CD4-positive, alpha-beta T cell treated with Interferon alpha-2 for 1 hour (primary cell): ENCODE measurements around the gene LIN7A.
"Not testable (repeated sequence)": the region's sequence is repeated elsewhere in the genome, so short reads cannot be mapped to it uniquely, and the experiment has no call there.

Experiments
- DNase-seq, 2 donors: peaks; one replicate each; pipeline ENCODE4 v3.0.0-alpha.2; 2020 to 2022

Gene LIN7A

DNA sequence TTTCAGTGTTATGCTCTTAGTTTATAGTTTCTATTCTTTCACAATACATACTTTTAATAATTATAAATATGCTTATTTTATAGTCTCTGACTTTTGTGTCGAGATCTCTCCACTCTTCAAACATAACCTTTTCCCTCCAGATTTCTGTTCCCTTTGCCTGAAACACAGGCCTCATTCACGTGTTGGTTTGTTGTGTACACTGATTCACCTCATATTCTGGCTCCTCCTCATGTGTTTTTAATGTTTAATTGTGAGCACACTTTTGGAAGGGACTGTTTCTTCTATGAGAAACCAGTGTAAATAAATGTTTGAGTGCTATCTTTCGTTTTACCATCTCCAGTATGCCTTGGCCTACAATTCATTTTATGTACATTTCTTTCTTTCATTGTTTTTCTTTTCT is 20.1 kb downstream of the LIN7A start:
- no peak for DNase-seq

DNA sequence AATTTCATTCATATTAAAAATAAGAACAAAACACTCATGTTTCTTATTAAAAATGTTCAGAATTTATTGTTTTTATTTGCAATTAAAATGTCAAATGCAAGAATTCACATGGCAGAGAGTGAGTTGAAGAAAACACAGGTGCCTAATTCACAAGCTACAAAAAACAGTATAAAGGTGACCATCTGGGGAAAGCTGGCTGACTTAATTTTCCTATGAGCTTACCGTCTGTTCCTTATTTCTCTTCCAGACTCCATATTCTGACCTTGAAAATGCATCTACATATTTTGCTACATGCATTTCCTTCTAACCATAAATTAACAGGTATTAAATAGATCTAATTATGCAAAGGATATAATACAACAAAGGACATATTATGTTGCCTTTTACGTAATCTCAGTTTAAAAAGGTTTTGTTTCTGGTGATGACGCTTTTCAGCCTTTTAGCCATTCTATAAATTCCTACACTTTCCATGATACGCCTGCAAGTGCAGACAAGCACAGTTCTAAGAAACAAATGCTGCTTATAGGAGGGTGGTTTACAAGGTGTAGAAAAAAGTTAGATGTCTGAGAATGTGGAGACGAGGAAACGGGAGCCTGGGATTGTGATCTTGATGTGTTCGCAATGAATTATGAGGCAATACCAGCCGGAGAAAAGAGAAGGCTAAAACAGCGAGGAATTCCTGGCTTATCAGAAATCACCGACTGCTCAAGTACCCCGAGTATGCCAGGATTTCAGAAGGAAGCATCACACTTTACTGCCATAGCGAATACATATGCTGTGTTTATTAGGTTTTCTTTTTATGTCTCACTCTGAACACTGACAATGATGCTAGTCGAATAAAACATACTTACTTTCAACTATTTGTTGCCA is 24.6 kb downstream of the LIN7A start:
- no peak for DNase-seq

DNA sequence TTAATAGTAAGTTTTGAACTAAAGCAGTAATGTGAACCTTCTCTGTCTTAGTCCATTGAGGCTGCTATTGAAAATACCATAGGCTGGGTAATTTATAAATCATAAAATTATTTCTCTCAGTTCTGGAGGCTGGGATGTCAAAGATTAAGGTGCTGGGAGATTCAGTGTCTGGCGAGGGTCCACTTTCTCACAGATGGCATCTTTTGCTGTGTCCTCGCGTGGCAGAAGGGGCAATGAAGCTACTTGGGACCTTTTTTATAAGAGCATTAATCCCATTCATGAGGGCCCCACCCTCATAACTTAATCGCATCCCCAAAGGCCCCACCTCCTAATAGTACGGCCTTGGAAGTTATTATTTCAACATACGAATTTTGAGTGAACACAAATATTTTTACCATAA is 28.4 kb downstream of the LIN7A start:
- no peak for DNase-seq

DNA sequence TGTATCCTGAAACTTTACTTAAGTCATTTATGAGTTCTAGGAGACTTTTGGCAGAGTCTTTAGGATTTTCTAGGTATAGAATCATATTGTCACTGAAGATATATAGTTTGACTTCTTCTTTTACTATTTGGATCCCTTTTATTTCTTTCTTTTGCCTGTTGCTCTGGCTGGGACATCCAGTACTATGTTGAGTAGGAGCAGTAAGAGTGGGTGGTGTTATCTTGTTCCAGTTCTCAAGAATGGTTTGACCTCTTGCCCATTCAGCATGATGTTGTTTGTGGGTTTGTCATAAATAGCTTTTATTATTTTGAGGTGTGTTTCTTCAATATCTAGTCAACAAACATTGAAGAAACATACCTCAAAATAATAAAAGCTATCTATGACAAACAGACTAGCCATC is 35.0 kb downstream of the LIN7A start:
- DNase-seq: no peak

DNA sequence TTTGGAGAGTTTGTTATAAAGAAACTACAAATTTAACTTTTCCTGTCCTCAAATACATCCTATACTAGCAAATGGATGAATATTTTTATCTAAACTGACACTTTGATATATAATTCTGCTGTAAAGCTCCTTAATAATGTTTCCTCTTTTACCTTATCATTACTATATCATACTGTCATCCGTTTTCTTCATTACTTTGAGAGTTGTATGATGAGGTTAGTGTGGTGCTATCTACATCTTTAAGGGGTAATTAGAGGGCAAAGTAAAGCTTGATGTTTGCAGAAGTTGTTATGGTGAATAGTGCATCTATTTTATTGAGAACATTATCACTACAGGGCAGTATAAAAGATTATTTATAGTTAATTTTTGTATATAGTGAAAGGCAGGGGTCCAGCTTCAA is 36.1 kb downstream of the LIN7A start:
- DNase-seq: no peak

DNA sequence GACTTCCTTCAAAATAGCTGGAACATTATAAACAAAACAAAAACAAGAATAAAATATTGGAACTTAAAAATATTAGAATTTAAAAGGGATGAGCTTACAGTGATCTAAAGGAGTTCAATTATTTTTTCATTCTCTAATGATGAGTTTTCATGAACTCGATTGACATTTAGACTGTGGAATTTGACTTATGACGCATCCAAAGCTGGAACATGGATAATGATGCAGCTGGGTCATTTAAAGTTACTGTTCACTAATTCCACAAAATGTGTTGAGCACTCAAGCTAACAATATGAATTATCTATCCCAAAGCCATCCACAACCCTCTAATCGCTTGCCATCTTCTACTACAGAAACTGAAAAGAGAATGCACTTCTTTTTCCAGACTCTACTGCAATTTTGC is 42.5 kb downstream of the LIN7A start:
- no peak for DNase-seq

DNA sequence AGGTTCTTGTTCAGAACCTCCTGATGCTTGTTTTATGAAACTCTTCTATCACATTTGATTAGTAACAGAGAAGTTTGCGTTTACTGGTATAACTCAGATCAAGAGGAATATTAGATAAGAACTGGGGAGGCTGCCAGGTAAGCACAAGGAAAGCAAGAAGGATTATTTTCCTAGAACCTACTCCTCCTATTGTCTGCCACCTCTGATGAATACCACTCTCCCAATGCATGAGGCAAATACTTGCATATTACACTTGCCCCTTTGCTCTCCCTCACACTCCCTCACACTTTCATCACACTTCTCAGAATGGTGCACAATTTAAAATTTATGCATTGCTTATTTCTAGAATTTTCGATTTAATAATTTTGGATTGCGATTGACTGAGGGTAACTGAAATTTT is 43.6 kb downstream of the LIN7A start:
- no peak for DNase-seq

DNA sequence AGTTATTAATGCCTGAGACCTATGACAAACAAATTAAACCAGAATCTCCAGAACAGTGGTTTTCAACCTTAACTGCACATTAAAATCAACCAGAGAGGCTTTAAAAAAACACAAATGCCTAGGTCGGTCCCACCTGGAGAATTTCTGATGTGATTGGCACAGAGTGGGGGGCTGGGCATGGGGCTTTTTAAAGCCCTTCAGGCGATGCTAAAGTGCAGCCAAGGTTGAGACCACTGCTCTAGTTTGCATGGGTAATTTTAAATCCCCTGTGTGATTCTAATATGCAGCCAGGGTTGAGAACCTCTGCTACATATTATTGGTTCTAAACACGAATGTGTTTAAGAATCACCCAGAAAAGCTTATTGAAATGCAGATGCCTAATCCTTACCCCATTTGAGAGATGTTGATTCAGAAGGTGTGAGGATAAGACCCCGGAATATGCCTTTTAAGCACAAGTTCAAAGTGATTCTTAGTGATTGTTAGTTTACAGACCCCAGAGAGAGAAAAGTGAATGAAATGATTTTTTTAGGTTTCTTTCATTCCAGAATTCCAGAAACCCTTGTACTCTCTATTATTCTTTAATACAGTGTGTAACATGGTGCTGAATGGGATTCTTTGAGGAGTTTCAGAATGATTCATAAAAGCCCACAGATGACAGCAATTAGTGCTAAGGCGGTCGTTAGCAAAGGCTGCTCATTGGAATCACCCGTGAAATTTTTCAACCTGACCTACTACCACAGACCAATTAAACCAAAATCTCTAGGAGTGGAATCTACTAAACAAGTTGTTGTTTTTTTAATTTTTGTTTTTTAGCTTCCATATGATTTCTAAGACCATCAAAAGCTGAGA is 44.9 kb downstream of the LIN7A start:
- no peak for DNase-seq

DNA sequence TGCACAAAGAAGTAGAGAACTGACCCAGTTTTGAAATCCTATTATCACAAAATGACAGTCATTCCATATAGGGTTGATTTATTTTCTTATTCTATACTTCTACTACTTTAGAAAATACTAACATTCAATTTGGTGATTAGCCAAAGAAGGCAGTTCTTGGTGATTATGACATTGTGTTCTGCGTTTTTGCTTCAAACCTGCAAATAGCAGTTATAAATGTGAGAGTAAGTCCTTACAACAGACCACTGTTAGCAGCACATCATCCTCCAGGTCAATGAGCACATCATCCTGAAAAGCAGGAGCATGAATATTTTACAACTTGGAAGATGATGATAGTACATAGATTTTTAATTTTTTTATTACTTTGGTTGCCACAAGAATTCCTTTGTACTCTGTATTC is 53.1 kb downstream of the LIN7A start:
- DNase-seq: no peak

DNA sequence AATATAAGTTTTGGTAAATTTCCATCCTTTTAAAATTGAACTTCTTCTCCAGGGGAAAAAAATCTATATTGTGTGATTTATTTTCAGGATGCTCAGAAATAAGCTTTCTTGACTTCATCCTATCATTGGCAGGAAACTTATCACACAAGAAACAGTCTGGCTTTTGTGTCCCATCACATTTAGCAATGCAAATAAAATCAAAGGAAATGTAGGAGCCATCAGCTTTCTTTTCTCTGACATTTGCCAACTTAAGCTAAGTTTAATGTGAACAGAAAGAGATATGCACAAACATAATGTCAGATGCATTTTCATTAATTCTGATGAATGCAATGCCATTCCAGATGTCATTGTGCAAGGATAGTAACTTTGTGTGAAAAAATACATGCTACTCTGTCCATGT is 56.6 kb downstream of the LIN7A start:
- no peak for DNase-seq

DNA sequence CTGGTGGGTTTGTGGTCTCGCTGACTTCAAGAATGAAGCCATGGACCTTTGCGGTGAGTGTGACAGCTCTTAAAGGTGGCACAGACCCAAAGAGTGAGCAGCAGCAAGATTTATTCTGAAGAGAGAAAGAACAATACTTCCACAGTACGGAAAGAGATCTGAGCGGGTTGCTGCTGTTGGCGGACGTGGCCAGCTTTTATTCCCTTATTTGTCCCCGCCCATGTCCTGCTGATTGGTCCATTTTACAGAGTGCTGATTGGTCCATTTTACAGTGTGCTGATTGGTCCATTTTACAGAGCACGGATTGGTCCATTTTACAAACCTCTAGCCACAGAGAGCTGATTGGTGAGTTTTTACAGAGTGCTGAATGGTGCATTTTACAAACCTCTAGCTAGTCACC is 59.3 kb downstream of the LIN7A start:
- not testable (repeated sequence) for DNase-seq

DNA sequence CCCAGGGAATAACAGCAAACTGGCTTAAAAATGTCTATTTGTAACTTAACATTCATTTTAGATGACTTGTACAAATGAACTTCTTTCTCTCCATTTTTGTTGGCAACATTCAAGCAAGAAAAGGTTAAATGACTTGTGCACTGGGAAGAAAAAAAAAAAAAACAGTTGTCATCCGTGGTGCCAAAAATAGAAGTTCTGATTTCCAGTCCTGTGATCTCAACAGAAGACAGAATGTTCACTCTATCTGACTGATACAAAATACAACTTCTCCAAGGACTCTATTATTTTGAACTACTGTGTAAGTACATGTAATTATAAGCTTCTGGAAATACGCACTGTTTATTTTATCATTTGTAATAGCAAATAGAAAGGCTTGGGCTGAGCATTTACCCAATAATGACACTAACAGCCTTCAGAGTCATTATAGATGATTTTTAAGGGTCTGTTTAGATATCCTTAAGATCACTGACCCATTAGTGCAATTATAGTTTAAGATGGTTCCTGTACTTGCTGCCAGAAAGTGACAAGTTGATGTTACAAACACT is 59.9 kb downstream of the LIN7A start:
- no peak for DNase-seq

DNA sequence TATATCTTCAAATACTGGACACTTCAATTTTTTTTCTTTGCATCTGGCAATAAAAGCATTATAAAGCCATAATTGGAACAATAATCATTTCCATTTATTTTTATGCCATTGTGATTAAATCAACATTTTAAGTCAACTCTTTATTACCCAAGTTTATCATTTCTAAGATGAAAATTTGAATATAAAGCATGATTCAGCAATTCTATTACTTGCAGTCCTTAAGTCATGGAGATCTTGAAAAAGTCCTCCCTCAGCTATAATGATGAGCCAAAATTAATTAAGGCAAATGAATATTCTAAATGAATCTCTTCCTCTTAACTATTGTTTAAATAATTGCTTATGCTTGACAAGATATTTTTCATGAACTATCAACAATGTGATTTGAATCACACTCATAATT is 65.7 kb downstream of the LIN7A start:
- DNase-seq: no peak

DNA sequence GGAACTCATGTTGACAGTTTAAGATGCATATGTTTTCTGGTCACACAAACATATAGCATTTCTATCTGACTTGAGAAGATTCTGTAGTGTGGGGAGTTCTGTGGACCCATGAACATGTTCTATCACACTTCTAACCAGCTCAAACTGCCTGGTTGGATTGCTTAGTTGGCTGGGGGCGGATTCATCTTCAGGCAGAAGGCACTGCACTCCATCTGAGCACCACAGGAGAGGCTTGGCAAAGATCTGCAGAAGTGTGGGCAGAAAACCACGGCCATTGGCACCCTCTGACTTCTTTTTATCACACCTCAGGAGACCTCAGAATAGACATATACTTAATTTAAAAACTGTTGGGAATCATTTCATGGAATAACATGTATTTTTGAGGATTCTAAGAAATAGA is 68.5 kb downstream of the LIN7A start:
- no peak for DNase-seq

DNA sequence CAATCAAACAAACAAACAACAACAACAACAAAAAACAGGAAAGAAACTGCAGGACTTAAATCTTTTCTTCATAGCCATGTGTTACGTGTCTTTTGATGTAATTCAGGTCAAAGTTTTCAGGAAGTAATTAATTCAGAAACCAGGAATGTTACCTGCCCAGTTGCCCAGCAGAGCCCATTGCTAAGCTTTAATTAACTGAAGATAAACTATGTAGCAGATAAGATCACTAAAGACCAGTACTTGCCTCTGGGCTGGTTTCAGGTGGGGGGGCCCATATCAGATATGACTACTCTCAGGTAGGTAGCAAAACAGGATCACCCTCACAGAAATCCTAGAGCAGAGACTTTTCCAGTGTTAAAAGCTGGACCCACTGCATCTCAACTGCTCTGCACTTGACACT is 69.2 kb downstream of the LIN7A start:
- DNase-seq: no peak

DNA sequence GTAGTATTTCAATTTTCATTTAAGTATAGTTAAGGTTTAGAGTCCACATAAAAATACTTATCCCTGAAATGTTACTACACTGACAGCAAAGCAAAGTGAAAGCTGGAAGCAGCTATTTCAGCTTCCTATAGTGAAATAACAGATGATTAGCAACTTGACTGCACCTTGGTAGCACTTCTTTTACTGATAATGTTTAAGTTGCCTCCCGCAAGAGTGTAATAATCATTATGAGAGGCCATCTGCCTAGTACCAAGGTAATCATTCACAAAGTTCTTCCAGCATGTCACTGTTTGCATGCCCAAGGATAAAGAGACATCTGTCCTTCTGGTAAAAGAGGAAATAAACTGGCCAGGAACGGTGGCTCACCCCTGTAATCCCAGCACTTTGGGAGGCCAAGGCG is 69.8 kb downstream of the LIN7A start:
- DNase-seq: no peak

DNA sequence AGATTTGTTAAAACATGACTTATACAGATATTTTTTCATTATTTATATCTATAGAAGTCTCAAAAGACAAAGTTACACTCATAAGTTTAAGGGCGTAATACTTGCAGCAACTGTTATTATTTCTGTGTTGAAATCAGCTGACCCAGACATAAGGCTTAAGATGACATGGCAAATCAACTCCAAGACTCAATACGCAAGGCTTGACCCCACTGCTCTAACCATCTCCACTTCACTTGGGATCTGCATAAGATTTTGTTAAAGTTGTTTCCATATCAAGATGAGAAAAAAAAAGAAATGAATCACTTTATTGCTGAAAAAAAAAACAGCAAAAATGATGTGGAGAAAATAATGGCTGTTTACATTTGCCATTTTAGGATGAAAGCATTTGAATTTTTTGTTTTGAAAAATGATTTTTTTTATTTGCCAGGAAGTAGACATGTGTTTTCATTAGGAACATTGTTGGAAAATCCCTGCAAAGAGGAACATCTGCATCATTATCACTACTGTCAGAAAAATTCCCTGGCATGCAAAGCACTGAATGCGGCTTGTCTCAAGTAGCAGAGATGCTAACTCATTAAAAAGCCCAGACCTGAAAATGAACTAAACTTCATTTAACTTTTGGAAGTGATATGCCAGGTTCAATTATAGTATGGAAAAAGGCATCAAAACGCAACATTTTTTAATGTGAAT is 73.5 kb downstream of the LIN7A start:
- DNase-seq: no peak

DNA sequence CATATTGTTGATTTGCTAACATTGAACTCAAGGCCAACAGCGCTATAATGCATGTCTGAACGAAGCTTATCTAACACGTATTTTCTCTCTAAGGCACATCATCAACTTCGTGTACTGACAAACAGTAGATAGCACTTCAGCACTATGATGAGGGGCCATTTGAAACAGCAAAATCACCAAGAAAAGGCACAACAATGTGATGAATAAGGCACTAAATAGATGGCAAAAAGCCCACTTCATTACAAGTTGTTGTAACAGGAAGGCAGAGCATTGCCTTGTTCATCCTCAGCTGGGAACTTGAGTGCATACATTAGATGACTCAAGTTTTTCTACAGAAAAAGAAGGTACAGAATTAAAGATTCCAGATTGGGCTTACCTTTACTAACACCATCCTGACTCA is 75.2 kb downstream of the LIN7A start:
- no peak for DNase-seq

DNA sequence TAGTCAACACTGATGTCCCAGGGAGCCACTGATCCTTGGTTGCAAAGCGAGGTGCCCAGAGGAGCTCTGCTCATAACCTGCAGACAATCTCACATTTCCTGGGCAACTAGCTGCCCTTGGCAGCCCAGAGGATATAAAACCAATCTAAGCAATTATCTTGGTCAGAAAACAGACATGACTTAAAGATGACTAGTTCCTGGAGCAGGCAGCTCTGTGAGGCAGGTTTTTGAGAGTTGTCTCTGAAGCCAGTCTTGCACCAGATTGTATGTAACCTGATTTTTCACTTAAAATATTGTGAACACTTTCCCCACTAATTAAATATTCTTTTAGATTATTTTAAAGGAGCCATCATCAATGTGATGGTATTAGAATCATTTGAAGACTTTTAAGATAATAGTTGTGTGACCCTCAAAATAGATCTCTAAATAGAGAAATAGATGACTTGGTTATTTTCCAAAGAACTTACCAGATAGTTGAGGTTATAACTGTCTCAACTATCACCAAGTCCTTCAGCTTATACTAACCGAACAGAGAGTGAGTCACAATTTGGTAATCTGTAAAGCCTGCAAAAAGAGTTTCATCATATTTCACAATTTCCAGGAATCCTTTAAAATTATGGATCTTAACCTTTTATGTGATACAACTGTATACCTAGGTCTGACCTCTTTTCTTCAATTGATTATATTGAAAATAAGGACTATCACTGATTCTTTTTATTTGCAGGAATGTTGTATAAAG is 75.9 kb downstream of the LIN7A start:
- no peak for DNase-seq

DNA sequence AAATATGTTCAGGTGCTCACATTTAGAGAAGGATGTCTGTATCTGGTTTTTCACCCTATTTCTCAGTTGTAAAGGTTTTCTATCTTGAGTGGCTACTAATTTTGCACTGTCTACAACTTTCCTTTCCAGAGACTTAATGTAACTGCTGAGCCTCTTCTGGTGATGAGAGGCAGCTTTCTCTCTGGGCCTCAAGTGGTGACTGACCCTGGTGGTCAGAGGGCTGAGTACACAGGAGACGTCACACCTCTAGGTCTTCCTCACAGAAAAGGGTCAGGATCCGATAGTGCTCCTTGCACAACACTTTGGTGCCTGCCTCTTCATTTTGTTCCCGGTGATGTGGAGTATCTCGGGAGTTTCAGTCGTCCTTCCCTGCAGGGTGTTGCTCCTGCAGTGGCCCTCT is 76.8 kb downstream of the LIN7A start:
- no peak for DNase-seq

DNA sequence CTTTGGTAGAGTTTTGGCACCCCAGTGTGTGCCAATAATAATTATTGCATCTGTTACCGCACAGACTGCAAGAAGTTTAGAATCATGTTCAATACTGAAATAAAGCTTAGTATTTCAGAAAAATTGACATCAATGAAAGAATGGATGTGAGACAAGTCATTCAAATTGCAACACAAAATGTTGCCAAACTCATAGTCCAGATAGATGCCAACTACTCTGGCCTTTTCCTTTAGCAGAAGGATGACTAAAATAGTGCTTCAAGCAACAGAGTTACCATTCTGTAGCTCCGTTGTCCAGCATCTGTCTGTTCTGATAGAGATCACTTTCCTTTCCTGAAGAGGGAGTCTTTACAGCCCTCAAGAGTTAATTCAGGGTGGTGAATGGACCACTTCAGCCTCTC is 77.5 kb downstream of the LIN7A start:
- DNase-seq: no peak

DNA sequence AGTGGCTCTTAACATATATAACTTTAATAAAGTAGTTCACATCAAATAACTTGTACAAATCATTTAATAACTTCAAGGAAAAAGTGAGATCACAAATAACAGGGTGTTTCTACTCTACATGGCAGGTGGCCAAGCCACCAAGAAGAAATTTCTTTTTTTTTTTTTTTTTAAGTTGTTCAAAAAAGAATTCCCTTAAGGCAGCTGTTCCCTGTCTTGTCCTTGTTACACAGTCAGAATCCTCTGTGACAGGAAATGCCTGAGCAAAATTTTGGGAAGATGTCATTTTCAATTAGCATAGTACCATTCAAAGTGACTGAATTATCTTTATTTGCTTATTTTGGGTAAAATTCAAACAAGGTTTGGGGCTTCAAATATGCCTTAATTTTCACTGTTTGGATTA is 79.4 kb downstream of the LIN7A start:
- DNase-seq: no peak

DNA sequence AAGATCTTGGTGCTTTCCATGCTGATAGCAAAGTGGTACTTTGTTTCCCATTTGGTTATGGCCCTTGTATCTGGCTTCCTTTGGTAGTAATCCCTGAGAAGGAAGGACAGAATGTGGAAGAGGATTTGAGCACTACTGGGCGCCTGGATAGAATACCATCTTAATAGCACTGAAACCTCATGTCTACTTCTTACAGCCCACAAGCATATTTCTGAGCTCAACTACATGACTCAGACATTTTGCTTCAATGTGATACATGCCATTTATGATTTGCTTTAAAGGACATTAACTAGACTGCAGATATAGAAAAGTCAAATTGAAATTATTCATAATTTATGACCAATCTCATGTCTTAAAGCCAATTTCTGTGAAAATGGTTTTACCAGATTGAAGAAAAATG is 80.4 kb downstream of the LIN7A start:
- no peak for DNase-seq
